ENCODE results near the gene PRKCA.

Gene PRKCA

DNA sequence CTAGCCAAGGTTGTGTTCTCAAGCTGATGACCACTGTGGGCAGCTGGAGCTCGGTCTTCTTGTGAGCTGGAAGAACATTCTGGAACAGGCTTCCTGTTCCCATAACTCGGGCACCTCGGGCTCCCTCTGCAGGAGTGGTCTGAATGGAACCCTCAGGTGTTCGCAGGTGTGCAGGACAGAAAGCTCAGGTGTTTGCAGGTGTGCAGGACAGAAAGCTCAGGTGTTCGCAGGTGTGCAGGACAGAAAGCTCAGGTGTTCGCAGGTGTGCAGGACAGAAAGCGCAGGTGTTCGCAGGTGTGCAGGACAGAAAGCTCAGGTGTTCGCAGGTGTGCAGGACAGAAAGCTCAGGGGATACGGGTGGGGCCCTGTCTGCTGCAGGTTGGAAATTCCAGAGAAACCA is 423.5 kb downstream of the PRKCA start:
- DNase-seq = no peak

- no peak for DNase-seq
Observed at GRCh38 chr17:66726371-66726770, 424.0 kb downstream of the PRKCA start.

DNA sequence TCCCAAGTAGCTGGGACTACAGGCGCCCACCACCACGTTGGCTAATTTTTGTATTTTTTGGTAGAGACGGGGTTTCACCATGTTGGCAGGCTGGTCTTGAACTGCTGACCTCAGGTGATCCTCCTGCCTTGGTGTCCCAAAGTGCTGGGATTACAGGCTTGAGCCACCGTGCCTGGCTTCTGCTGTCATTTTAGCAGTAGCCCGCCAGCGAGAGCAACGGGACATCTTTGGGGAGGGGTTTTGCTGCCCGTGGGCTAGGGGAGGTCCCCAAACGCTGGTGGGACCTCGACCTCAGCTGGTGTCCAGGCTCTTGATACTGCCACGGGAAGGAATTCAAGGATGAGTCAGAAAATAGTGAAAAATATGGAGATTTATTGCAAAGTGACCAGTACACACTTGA is 424.4 kb downstream of the PRKCA start:
- DNase-seq = no peak

DNA sequence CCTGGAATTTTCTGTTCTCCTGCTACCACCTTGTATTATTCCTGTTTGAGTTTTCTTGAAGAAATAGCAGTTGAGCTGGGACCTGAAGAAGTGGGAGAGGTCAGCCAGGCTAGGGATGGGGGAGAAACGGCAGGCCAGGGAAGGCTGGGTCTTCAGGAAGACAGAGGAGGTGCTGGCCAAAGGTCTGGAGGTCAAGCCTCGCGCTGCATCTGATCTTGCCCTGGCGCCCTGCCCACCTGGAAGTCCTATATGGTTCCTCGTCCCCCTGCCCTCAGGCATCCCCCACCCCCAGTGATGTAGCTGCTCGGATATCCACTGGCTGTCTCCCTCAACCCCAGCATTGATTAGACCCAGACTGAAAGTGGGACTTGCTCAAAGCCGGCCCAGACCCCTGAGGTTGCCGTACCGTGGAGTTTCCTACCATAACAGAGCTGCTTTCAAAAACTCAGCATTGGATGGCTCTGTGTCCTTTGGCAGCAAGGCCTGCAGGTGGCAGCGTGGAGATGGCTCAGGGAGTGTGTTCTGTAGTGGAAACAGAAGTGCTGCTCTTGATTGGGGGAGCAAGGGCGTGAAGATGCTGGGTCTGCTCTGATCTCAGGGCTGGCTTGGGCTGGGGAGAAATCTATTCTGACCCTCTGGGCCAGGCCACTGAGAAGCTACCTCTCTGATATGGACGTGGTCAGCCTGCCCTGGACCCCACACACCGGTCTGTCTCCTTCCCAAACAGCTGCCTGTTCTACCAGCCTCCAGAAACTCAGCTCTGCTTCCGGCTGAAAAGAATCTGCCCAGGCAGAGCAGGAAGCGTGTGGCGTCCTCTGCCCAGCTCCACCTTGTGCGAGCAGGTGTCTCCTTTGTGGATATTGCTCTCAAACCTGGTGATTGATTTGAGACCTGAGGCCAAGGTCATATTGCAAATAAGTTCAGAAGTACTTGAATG is 425.5 kb downstream of the PRKCA start:
- no peak for DNase-seq

DNA sequence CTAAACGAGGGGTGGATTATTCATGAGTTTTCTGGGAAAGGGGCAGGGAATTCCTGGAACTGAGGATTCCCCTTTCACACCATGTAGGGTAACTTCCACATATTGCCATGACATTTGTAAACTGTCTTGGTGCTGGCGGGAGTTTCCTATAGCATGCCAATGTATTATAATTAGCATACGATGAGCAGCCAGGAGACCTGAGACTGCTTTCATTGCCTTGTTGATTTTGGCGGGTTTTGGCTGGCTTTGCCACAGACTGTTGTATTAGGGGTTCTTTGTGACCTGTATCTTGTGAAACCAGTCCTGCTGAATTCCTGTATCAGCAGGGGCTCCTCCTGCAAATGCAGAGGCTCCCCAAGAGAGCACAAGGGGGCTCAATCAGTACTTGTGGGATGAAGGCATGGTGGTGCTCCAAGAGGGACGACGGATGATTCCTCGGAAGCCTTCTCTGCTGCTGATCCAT is 428.1 kb downstream of the PRKCA start:
- no peak for DNase-seq

- no peak for DNase-seq
Observed at GRCh38 chr17:66733759-66734158, 431.3 kb downstream of the PRKCA start.

- no peak for DNase-seq
Observed at GRCh38 chr17:66734186-66734943, 432.0 kb downstream of the PRKCA start.

GRCh38 chr17:66737524-66737923 is 435.1 kb downstream of the PRKCA start:
- no peak for DNase-seq

- DNase-seq = no peak
Observed at GRCh38 chr17:66738301-66738700, 435.9 kb downstream of the PRKCA start.

GRCh38 chr17:66739553-66739952 is 437.1 kb downstream of the PRKCA start:
- DNase-seq = no peak

- no peak for DNase-seq
Observed at GRCh38 chr17:66740226-66740625, 437.8 kb downstream of the PRKCA start.

GRCh38 chr17:66743511-66743910 is 441.1 kb downstream of the PRKCA start:
- no peak for DNase-seq

GRCh38 chr17:66746736-66747135 is 444.3 kb downstream of the PRKCA start:
- DNase-seq = no peak

GRCh38 chr17:66747578-66748275 is 445.3 kb downstream of the PRKCA start:
- DNase-seq = no peak

DNA sequence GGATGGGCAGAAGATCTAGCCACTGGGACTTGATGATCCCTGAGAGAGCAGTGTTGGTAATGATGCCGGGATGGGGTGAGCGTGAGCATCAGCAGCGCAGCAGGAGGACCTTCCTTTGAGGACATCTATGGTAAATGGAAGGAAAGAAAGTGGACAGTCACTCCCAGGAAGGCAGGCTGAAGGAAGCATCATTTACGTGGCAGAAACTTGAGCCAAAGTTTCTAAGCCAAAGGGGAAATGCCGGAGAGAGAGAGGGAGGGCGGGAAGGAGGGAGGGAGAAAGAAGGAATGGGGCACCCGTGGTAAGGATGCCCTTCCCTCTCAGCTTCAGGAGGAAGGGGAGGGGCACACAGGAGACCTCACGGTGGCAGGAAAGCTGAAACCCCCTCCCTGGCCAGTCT is 446.2 kb downstream of the PRKCA start:
- no peak for DNase-seq

DNA sequence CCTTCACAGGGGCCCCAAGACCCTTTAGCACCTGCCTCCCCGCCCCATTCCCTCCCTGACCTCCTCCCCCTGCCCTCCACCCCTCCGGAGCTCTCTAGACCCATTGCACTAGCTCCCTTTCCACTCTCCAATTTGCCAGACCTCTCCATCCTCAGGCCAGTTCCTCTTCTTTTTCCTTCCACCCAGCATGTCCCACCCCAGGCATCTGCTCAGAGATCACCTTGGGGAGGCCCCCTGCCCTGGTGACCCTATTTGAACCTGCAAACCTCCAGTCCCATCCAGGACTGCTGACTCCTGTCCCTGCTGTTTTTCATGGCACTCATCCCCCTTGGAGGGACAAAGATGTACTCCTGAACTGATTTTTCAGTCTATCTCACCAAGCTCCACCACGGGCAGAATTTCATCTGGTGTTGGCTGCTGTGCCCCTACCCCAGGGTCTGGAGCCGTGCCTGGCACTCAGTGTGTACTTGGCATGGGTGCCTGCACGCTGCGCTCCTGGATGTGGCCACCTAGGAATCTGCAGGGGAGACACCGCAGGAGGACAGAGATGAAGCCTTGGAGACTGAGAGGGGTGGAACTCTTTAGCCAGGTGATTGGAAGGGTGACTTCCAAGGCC is 446.9 kb downstream of the PRKCA start:
- DNase-seq = no peak

DNA sequence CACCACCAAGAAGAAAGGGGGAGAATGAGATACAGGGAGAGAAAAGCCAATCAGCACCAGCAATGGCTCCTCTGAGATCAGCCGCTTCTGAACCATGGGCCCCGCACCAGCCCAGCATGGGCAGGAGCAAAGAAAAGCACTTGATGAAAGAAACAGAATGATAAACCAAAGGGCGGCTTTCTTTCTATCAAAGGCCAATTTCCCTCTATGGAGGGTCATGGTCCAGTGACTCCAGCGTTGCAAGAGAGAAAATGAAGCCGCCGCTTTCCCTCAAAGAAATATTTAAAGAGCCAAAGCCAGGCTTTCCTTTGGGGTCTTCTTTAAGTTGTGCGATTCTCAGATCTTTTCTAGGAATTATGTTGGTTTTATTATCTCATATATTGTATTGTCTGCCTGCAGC is 447.7 kb downstream of the PRKCA start:
- DNase-seq = no peak

GRCh38 chr17:66750781-66751543 is 448.5 kb downstream of the PRKCA start:
- no peak for DNase-seq

GRCh38 chr17:66751771-66752170 is 449.4 kb downstream of the PRKCA start:
- no peak for DNase-seq

- no peak for DNase-seq
Observed at GRCh38 chr17:66752411-66752810, 450.0 kb downstream of the PRKCA start.

GRCh38 chr17:66753126-66753920 is 450.9 kb downstream of the PRKCA start:
- DNase-seq = no peak
